Peyer's patch (tissue), 4 donors: ENCODE measurements around the gene CCL4L2. TPM values are rescaled to one million over a fixed set of nuclear protein-coding genes. Genes with fewer than 3 reads are reported as not detected.
"Not testable (repeated sequence)": the region's sequence is repeated elsewhere in the genome, so short reads cannot be mapped to it uniquely, and the experiment has no call there.

ENCODE experiments used
- DNase-seq, 3 donors: peaks; one replicate each; pipeline ENCODE4 v3.0.0-alpha.2; 2017 to 2019
- H3K27ac ChIP-seq, 4 donors: fragments of 200-600 bp; sonication (generic); one replicate each; pipeline ENCODE4 v1.5.1; 2016 to 2019
- H3K27me3 ChIP-seq, 2 donors: fragments of 200-600 bp; sonication (generic); one replicate each; pipeline ENCODE4 v1.5.1; 2019
- H3K36me3 ChIP-seq, 3 donors: fragments of 200-600 bp; sonication (generic); one replicate each; pipeline ENCODE4 v1.5.1; 2016 to 2019
- H3K4me1 ChIP-seq, 4 donors: fragments of 200-600 bp; sonication (generic); one replicate each; pipeline ENCODE4 v1.5.1; 2016 to 2019
- H3K4me3 ChIP-seq, 4 donors: fragments of 200-600 bp; sonication (generic); 1 replicate in 3 of 4; 2 replicates in 1 of 4; pipeline ENCODE4 v1.5.1; 2016 to 2019; ENCODE audit warnings: mild to moderate bottlenecking in 1 of 4
- H3K9me3 ChIP-seq, 4 donors: fragments of 200-600 bp; sonication (generic); one replicate each; pipeline ENCODE4 v1.5.1; 2016 to 2019; ENCODE audit warnings: mild to moderate bottlenecking in 1 of 4
- CTCF ChIP-seq, 6 experiments: fragments of 450-650 bp in 4 of 6; fragments of 200-600 bp in 2 of 6; sonication (generic) in 1 of 6; IDR thresholded peaks; one replicate each; pipeline ENCODE4 v1.5.1; 2017 to 2019; ENCODE audit warnings: antibody characterized with exemption in 6 of 6, mild to moderate bottlenecking in 3 of 6, moderate library complexity in 1 of 6
- small RNA-seq, 2 donors: library from RNA; depleted of rRNA; stranded (forward); fragments of <200 nt; gene quantifications; one replicate each; pipeline ENCODE3, GENCODE V24; 2016
- total RNA-seq, 4 donors: library from RNA; depleted of rRNA; stranded (reverse); fragments of >200 nt; gene quantifications; one replicate each; pipeline ENCODE4 v1.1.0, GENCODE V29; 2016

CCL4L2 gene
- total RNA-seq, 4 donors from 2014 or later, result 1.3 to 24.8 TPM; not detected in 2

- not testable (repeated sequence) for H3K36me3 ChIP-seq, H3K9me3 ChIP-seq, DNase-seq, H3K27me3 ChIP-seq, H3K4me1 ChIP-seq, H3K27ac ChIP-seq, H3K4me3 ChIP-seq
Measured at GRCh38 chr17:36220737-36221580, 10.1 kb downstream of the CCL4L2 start.

GRCh38 chr17:36221581-36222100, 10.8 kb downstream of the CCL4L2 start:
- DNase-seq, H3K27me3 ChIP-seq, H3K4me1 ChIP-seq, H3K27ac ChIP-seq, H3K36me3 ChIP-seq, H3K4me3 ChIP-seq, H3K9me3 ChIP-seq: not testable (repeated sequence)

- not testable (repeated sequence) for H3K9me3 ChIP-seq, H3K27ac ChIP-seq, H3K4me1 ChIP-seq, H3K36me3 ChIP-seq, H3K27me3 ChIP-seq, DNase-seq, H3K4me3 ChIP-seq
Measured at GRCh38 chr17:36222967-36223366, 12.1 kb downstream of the CCL4L2 start.

GRCh38 chr17:36229644-36230043, 18.8 kb downstream of the CCL4L2 start:
- not testable (repeated sequence) for H3K36me3 ChIP-seq, H3K27ac ChIP-seq, H3K9me3 ChIP-seq, H3K4me3 ChIP-seq, H3K4me1 ChIP-seq, H3K27me3 ChIP-seq
- peak in 2 of 6 experiments; percentile 20 to 26 for TF ChIP-seq CTCF (IDR thresholded peaks at IDR 0.05)
- DNase-seq, result peak in 1 of 3 donors; percentile 58

- H3K36me3 ChIP-seq, H3K4me3 ChIP-seq, H3K9me3 ChIP-seq, H3K27me3 ChIP-seq, H3K4me1 ChIP-seq, H3K27ac ChIP-seq, DNase-seq: not testable (repeated sequence)
Measured at GRCh38 chr17:36242046-36242445, 31.2 kb downstream of the CCL4L2 start.

Small RNA genes lying within 50 kb of the gene (small RNA-seq; reads per million reads assigned to genes)
- gene AC243829.3 (0 reads per million in 2 donors), gene AC243829.6 (0 reads per million in 2 donors)

Other genes starting within 250 kb of the CCL4L2 start
- 1 to 10 TPM in 1 of 4 donors, under 1 TPM in 1, not detected in 2; 0.54 to 1.1 TPM for gene CCL16, start 229.6 kb upstream of the CCL4L2 start, total RNA-seq
- 1 to 10 TPM; 6.3 to 8.3 (median 6.7) TPM for gene CCL14, start 224.3 kb upstream of the CCL4L2 start, total RNA-seq
- gene CCL15, start 209.5 kb upstream of the CCL4L2 start, total RNA-seq, result 10 to 100 TPM in 3 of 4 donors, 1 to 10 TPM in 1; 4.1 to 63.9 (median 27.0) TPM
- gene CCL23, start 193.1 kb upstream of the CCL4L2 start, total RNA-seq, result 1 to 10 TPM in 1 of 4 donors, not detected in 3; 3.6 TPM
- 1 to 10 TPM in 2 of 4 donors, not detected in 2; 3.3 to 3.9 TPM for gene CCL18, start 146.8 kb upstream of the CCL4L2 start, total RNA-seq
- 1 to 10 TPM in 1 of 4 donors, under 1 TPM in 1, not detected in 2; 0.80 to 5.8 TPM for gene CCL3, start 120.9 kb upstream of the CCL4L2 start, total RNA-seq
- 1 to 10 TPM in 2 of 4 donors, not detected in 2; 1.1 to 1.5 TPM for gene CCL4, start 107.2 kb upstream of the CCL4L2 start, total RNA-seq
- 10 to 100 TPM in 2 of 4 donors, 1 to 10 TPM in 2; 3.4 to 69.3 (median 11.7) TPM for gene TBC1D3B, start 34.4 kb upstream of the CCL4L2 start, total RNA-seq
- gene CCL3L1, start 14.3 kb upstream of the CCL4L2 start, total RNA-seq, result 1 to 10 TPM in 1 of 4 donors, not detected in 3; 3.3 TPM
- under 1 TPM in 2 of 4 donors, not detected in 2; 0.70 to 0.80 TPM for gene TBC1D3I, start 53.5 kb downstream of the CCL4L2 start, total RNA-seq
- gene TBC1D3G, start 112.8 kb downstream of the CCL4L2 start, total RNA-seq, result 1 to 10 TPM in 1 of 4 donors, not detected in 3; 8.4 TPM
- gene TBC1D3H, start 177.4 kb downstream of the CCL4L2 start, total RNA-seq, result not detected